Inflammatory macrophage treated with lipopolysaccharide for 1 hour (primary cell): ENCODE results near the gene SORBS1.

ENCODE experiments used
- DNase-seq, 2 donors: peaks; one replicate each; pipeline ENCODE4 v3.0.0-alpha.2; 2020 to 2022

The SORBS1 gene

DNA sequence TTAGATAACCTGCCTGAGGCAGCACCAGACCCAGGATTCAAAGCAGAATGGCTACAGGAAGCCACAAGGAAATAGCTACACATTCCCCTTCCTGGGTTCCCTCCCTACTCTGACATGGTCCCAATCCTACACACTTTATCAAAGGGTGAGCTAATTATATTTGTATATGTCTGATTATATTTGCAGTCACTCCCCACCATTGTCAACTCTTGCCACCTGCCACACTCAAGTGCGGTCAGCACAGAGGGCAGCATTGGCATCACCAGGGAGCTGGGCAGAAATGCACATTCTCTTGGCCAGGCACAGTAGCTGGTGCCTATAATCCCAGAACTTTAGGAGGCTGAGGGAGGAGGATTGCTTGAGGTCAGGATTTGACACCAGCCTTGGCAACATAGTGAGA, 156.3 kb downstream of the SORBS1 start:
- no peak for DNase-seq

DNA sequence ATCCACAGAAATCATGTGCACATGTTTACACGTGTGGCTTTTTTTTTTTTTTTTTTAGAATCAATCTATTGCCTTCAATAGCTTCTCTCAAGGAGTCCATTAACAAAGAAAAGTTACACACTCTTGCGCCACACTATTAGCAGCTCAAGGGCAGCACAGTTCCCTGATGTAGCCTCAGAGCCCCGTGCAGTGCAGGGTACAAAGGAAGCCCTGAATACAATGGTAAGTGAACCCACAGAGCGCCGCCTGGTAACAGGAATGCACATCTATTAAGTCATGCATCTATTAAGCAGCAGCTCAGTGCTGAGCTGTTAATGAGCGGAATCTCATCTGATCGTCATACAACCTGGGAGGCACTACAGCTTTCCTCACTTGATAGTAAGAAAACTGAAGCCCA, 156.7 kb downstream of the SORBS1 start:
- DNase-seq, result no peak

DNA sequence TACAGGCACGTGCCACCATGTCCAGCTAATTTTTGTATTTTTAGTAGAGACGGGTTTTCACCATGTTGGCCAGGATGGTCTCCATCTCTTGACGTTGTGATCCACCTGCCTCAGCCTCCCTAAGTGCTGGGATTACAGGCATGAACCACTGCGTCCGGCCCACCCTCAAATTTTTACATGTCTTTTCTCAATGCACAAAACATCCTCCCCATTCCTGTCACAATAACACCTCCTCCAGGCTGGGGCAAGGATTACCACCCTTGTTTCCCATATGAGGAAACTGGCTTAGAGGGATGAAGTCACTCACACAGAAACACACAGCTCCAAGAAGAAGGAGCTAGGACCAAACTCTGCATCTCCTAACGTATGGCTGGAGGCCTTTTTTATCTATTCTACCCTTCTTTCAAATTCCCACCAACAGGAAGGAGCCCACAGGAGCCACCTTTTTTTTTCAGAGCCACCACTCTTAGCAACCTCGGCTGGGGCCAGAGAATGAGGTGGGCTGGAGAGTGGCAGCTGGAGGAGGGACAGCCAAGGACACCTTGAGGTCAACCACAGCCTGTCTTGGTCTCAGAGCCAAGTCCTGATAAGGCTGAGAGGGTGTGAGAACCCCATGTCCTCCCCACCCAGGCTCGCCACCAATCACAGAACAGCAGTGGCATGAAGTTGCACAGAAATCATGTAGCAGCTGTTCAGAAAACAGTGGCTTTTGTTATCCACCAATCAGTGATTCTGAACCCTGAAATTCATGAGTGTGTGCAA, 157.3 kb downstream of the SORBS1 start:
- peak in 1 of 2 donors; percentile 50 for DNase-seq

DNA sequence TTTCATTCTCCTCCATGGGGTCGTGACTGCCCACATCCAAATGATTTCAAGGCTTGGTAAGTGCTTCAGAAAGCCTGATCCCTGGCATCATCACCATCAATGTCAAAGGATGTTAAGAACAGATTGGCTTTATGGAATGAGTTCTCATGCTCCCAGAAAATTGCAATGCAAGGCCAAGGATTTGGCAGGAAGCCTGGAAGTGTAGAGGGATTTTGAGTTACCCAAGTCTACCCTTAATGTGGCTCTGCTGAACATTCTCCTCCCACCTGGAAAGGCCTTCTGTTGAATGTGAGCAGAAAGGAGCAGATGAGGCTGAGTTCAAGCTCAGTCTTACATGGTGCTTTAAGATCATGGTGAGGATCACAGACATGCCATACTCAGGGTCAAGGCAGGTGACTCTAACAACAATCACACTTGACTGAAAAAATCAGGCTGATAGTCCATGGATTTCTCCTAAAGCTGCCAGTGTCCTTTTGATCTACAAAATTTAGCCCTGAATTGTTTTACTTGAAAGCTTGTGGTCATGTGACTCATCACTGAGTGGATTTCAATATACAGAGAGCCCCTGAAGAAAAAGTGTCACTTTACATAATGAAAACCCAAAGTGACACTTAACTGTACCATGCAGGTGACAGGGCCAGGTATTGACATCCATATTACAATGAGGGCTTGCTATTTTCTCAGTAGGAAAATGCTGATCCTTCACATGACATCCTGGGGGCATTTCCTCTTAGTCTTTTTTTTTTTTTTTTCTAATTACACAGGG, 159.3 kb downstream of the SORBS1 start:
- no peak for DNase-seq

DNA sequence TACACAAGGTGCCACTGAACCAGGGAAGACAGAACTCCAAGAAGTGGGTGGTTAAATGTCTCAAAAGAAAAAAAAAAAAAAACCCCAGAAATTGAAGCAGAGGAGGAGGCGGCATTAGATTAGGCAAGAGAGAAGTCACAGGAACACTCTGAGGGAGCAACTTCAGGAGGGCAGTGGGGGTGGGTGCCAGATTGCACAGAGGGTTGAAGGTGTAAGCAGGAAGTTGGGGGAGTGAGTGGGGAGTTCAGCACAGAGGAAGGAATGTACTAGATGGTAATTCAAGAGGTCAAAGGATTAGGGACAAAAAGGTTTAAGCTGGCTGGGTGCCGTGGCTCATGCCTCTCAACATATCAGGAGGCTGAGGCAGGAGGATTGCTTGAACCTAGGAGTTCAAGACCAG, 160.4 kb downstream of the SORBS1 start:
- DNase-seq, result peak; percentile 43 to 93

DNA sequence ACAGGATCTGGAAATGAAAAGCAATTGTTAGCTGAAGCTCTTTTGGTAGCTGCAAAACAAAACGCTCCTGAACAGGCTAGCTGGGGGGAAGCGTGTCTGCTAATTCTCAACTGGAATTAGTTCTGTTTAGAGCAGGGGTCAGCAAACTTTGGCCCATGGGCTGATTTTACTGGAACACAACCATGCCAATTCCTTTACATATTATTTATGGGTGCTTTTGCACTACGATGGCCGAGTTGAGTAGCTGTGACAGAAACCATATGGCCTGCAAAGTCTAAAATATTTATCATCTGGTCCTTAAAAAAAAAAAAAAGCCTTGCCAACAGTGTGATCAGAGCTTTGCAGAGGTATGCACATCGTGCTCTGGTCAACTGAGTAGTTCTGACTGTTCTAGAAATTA, 162.0 kb downstream of the SORBS1 start:
- DNase-seq, result no peak

DNA sequence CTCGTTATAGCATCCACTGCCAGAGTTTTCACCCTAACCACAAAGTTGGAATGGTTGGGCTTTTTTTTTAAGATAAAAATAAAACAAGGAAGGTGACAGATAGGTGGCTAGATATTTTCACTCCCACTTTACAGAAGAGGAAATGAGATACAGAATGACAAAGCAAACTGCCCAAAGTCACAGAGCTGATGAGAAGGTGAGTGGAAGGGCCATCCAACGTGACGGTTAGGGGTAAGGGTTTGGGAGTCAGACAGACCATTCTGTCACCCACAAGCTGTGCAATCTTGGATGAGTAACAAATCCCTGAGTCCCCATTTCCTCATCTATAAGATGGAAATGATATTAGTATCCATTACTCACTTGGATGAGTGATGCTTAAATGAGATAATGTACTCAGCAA, 163.4 kb downstream of the SORBS1 start:
- peak; percentile 64 to 93 for DNase-seq

DNA sequence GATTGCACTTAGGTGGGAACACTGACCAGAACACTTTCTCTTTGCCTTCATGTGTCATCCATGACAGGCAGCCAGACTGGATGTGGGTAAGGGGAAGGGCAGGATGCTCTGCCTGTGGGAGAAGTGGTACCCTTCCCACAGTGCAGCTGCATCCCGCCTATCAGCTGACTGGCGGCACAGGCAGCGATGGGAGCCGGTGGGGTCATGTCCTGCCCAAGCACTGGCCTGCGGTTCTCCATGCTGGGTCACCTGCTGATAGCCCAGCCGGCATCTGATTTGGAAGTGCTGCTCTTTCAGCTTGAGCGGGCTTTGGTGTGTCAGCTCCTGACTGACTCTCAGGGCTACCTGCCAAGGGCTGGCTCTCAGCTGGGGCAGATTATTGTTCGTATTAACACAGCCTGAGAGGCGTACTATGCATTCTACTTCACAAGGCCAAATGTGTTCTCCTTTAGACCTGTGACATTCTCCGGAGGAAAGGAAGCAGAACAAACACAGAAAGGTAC, 165.2 kb downstream of the SORBS1 start:
- DNase-seq, result no peak

DNA sequence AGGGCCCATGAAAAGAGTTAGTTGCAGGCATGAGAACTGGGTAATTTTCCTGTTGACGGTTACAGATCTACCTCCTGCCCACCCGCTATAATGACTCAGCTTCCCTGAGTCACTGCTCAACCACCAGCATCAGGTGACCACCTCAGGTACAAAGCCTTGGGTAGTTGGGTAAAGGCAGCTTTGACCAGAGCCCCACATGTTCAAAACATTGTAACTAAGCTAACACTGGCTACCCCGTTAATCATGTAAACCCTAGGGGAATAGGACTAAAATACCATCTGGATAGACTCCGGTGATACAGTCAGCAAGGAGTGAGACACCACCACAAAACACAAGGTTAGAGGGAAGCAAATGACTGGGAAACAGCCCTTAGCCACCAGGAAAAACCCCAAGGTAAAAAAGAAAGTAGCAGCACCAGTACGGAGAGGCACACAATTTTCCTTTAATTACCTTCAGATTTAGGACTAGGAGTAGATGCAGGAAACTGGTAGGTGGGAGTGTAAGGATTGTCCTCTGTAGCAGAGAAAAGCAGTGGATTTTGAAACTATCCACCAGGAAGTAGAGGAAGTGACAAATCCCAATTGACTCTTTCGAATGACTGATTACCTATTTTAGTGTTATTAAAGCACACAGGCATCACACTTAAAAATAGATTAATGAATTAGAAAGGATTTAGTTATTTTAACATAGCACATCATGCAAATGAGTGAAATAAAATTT, 166.8 kb downstream of the SORBS1 start:
- DNase-seq, result peak in 1 of 2 donors; percentile 60

DNA sequence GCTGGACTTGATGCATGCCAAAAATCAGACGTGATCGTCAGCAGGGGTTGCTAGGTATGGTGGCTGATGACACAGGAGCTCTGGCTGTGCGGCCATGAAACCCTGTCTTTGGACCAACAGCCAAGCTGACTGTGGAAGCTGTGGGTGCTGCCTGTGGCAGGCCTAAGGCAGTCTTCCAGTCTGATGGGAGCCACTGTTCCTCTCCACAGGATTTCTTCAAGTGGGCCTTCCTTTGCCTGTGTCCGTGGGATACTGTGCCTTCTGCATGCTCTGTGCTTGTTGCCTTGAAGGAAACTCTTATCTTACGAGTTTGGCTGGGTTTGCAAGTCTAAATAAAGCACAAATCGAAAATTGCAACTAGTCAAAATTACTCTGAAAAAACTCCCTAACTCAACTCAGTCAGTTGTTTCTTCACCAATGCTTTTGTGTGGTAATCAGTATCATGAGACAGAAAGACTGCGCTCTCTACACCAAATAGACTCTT, 168.4 kb downstream of the SORBS1 start:
- peak in 1 of 2 donors; percentile 80 for DNase-seq

DNA sequence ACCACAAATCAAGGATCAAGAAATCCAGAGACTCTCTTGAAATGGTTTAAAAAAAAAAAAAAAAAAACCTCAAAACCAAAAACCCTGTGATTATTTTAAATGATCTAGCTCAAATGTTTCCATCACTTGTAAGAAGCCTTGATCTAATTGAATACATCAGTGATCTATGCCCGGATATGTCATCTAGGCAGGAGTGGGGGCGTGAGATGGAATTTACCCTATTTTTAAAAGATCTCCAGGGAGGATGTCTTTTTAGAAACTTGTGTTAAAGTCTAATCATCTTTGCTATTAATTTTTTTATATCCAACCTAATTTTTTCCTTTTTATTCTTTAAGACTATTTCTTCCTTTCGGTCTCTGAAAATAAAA, 169.0 kb downstream of the SORBS1 start:
- no peak for DNase-seq

DNA sequence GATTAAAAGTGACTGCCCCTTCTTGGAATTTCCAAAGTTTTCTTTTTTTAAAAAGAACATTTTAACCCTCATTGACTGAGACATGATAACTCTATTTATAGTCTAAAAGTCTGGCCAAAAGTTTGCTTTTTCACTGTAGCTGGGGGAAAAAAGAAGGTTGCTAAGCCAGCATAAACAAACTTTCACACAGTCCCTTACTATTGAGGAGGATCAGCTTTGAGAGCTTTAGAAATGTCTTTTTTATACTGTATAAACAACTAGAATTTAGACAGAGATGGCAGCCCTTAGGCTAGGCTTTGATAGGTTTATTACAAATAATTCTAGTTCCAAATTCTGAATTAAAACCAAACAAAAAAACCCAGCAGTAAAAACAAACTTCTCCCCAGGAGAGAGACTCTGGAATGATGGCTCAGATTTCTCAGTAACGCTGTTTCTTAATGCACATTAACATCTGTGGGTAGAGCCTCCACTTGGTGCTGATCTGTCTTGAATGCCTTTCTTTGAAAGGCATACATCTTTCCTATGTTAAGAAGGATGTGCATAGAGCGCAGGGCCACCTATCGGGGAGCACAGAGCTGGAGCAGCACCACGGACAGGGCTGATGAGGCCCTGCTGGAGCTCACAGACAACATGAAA, 169.5 kb downstream of the SORBS1 start:
- DNase-seq, result peak in 1 of 2 donors; percentile 61

DNA sequence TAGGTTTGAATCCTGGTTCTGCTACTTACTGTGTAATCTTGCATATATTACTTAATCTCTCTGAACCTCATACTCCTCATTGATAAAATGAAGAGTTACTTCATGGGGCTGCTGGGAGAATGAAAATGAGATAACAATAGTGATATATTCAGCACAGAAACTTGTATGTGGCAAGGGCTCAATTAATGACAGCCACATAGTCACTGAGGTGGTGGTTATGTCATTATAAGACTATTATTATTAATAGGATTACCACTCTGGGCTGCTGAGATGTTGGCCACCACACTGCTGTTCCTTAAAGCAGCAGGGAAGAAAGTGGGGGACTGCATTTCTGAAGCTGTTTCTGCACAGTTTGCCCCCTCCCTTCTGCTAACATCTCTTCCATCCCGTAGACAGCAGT, 170.0 kb downstream of the SORBS1 start:
- no peak for DNase-seq

DNA sequence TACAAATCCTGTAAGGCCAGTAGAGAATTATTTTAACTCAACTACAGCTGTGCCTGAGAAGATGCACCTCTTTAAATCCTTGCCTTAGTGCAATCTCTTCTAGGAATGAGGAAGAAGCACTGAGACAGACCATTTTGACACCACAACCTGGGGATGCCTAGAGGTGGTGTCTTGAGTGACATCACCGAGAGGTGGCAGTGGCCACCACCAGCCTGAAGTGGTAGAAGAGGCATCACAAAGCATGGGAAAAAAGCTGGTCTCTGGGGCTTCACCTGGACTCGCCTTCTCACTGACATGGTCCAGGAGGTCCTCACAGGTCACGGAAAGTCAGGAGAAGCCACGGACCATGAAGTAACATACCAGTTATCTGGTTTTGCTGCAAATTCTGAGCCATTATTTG, 171.2 kb downstream of the SORBS1 start:
- no peak for DNase-seq

DNA sequence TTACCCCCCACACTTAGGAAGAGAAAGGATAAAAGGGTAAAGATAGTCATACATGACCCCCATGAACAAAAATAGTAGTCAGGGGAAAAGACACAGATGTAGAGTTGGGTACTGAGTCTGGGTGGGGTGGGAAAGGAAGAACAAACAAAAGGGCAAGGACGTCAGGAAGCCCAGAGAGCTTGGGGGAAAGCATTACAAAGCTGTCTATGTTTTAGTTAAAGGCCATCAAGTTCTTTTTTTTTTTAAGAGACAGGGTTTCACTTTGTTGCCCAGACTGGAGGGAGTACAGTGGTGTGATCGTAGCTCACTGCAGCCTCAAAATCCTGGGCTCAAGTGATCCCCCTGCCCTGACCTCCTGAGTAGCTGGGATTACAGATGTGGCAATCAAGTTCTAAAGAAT, 172.0 kb downstream of the SORBS1 start:
- DNase-seq, result no peak

DNA sequence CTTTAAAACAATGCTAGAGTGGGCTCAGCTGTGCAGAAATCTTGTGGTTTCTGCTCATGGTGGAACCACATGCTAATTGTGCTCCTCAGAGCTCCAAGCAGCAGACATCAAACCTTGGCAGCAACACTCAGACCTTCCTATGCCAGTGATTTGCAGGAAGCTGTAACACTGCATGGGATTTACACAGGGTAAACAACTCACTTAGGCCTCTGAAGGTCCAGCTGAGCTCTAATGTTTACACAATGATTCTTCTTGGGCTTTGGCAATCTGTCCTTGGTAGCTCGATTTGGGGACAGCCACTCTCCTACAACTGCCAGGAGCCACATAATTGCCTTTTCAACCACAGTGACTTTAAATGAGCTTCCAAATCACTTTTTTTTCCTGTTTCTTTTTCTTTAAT, 172.6 kb downstream of the SORBS1 start:
- DNase-seq, result peak in 1 of 2 donors; percentile 48

DNA sequence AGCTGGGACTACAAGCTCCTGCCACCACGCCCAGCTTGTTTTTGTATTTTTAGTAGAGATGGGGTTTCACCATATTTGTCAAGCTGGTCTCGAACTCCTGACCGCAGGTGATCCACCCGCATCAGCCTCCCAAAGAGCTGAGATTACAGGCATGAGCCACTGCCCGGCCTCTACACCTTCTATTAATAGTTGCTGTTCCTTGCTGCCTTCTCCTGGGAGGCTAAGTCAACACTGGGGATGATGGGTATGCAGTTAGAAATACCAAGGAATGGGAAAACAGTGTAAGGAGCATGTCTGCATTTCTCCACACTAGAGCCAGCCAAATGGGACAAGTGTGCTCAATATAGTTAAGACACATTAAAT, 173.1 kb downstream of the SORBS1 start:
- DNase-seq, result no peak

DNA sequence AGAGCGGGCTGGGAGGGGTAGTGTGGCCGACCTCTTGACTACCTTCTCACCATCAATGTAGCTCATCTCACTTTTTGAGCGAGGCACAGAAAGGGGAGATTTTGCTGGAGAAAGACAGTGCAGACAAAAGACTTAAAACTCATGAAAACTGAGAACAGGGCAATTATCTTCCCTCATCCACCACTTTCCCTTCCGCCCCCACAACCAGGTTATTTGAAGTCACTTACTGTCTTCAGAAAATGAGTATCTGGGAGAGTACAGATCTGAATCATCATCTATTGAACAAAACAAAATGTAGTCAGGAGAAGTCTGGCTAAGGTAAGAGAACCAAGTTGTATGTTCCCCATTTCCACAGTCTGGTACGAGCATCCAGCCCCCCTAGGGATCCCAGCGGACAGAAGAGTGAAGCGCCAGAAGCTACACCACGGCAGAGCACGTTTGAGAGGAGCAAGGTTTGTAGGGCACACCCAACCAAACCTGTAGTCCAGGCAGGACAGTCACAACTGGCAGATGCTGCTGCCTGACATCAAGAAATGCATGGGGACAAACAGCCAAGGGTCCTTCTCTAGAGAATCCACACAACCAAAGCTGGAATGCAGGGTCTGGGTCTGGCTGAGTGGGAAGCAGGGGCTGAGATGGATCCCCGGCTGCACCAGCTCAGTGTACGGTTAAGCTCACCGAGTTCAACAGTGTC, 177.0 kb downstream of the SORBS1 start:
- DNase-seq, result no peak

DNA sequence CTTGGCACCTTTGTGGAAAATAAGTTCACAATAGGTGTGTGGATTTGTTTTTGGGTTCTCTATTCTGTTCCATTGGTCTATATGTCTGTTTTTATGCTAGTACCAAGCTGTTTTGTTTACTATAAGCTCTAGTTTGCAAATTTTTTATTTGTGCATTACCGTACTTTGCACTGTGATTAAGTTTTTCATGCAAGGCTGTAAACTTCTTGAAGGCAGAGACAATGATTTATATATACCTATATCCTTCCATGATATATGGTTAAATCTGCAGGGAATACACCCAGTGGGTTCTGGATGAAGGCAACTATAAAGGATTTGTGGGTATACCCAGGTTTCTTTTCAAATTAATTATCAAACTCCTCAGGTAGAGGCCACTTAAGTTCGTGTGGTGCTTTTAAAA, 178.6 kb downstream of the SORBS1 start:
- no peak for DNase-seq

DNA sequence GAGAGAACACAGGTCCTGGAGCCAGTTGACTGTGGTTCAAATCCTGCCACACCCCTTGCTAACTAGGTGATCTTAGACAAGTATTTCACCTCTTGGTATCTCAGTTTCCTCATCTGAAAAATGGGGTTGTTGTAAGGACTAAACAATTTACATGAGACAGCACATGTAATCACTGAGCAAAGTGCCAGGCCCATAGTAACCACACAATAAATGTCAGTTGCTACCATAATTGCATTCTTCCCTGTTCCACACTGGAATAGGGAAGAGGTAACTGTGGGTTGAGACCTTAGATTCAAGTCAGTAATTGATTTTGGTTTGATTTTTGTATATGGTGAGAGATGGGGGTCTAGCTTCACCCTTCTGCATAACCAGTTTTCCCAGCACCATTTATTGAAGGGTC, 179.0 kb downstream of the SORBS1 start:
- no peak for DNase-seq

DNA sequence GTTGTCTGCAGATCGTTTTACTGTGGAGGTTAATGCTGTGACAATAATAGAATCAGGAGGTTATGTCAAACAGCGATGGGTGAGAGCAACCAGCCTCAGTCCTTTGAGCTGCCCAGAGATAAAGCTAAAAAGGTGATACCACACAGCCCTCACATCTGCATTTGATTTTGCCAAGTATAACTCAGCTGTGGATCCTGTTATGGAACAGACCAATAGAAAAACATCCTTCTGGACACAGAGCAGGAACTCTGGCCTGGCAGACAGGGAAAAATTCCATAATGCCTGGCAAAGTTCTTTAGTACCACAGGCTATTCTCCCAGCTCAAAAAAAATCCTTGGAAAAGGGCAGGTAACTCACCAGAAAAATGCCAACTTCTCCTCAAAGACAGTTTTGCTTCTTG, 183.2 kb downstream of the SORBS1 start:
- DNase-seq, result no peak

DNA sequence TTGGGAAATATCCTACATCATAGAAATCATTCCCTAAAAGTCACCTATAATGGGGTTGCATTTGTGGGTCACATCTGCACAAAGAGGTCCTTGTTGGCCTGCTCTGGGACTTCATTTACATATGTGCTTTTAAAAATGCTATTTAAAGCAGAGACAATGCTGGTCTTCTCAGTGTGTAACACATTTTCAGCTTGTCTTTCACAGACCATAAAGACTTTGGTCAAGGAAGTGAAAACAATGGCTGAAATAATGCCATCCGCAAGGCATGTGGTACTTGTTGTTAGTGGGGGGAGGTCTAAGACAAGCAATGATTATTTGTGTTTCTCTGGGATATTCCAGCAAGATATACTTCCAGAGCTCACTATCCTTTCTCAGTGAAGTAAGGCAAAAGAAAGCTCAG, 185.8 kb downstream of the SORBS1 start:
- no peak for DNase-seq
